Memory B cell (primary cell): Measurements from ENCODE around the gene MMP21.

ENCODE experiments used
- ATAC-seq: fragments of 150-1000 bp; cut with Tn5 transposase; 2 replicates; pipeline ENCODE4 v1.10.0; 2021; ENCODE audit warnings: low read depth, mild to moderate bottlenecking, moderate library complexity
- DNase-seq, 2 donors: peaks; one replicate each; pipeline ENCODE4 v3.0.0; 2022; ENCODE audit warnings: low spot score in 2 of 2
- H3K27ac Mint-ChIP-seq: one replicate; pipeline ENCODE4 v1.8.0; 2022; ENCODE audit warnings: mild to moderate bottlenecking, moderate library complexity, mixed read lengths
- H3K27me3 Mint-ChIP-seq: one replicate; pipeline ENCODE4 v1.8.0; 2022; ENCODE audit warnings: mixed read lengths
- H3K36me3 Mint-ChIP-seq: one replicate; pipeline ENCODE4 v1.8.0; 2022; ENCODE audit warnings: mild to moderate bottlenecking, mixed read lengths
- H3K4me1 Mint-ChIP-seq: one replicate; pipeline ENCODE4 v1.8.0; 2022; ENCODE audit warnings: mixed read lengths
- H3K4me3 Mint-ChIP-seq: one replicate; pipeline ENCODE4 v1.8.0; 2022; ENCODE audit warnings: mild to moderate bottlenecking, moderate library complexity, mixed read lengths
- H3K9me3 Mint-ChIP-seq: one replicate; pipeline ENCODE4 v1.8.0; 2022; ENCODE audit warnings: mixed read lengths

Gene MMP21

GRCh38 chr10:125762692-125763648 lies 12.7 kb downstream of the MMP21 start:
- H3K9me3 Mint-ChIP-seq: no peaks in the 10 kb centered on the region
- H3K4me1 Mint-ChIP-seq: no peaks in the 10 kb centered on the region
- H3K36me3 Mint-ChIP-seq: peaks cover 43% of the 10 kb centered on the region
- no peak overlapping the region for H3K4me3 Mint-ChIP-seq
- H3K27me3 Mint-ChIP-seq: no peaks in the 10 kb centered on the region
- no peak overlapping the region for H3K27ac Mint-ChIP-seq
- DNase-seq (no peak), ATAC-seq (no peak)

- no peaks in the 10 kb centered on the region for H3K9me3 Mint-ChIP-seq
- H3K4me3 Mint-ChIP-seq: no peak overlapping the region
- no peaks in the 10 kb centered on the region for H3K27me3 Mint-ChIP-seq
- H3K27ac Mint-ChIP-seq: no peak overlapping the region
- DNase-seq (no peak), ATAC-seq (no peak)
- peaks cover 49% of the 10 kb centered on the region for H3K36me3 Mint-ChIP-seq
- H3K4me1 Mint-ChIP-seq: no peaks in the 10 kb centered on the region
Observed at GRCh38 chr10:125761961-125762360, 13.7 kb downstream of the MMP21 start.

- DNase-seq (no peak), ATAC-seq (no peak)
- no peak overlapping the region for H3K4me3 Mint-ChIP-seq
- peaks cover 56% of the 10 kb centered on the region for H3K36me3 Mint-ChIP-seq
- no peaks in the 10 kb centered on the region for H3K27me3 Mint-ChIP-seq
- H3K9me3 Mint-ChIP-seq: no peaks in the 10 kb centered on the region
- H3K4me1 Mint-ChIP-seq: no peaks in the 10 kb centered on the region
- no peak overlapping the region for H3K27ac Mint-ChIP-seq
Observed at GRCh38 chr10:125757742-125758141, 17.9 kb downstream of the MMP21 start.

- ATAC-seq (no peak), DNase-seq (no peak)
- Mint-ChIP-seq H3K27me3 (no peaks in the 10 kb centered on the region), H3K9me3 (no peaks in the 10 kb centered on the region), H3K27ac (no peak overlapping the region), H3K36me3 (peaks cover 53% of the 10 kb centered on the region), H3K4me3 (no peak overlapping the region), H3K4me1 (no peaks in the 10 kb centered on the region)
Observed at GRCh38 chr10:125756853-125757487, 18.7 kb downstream of the MMP21 start.

- ATAC-seq (no peak), DNase-seq (no peak)
- H3K27me3 Mint-ChIP-seq: no peaks in the 10 kb centered on the region
- no peaks in the 10 kb centered on the region for H3K4me1 Mint-ChIP-seq
- no peak overlapping the region for H3K4me3 Mint-ChIP-seq
- H3K9me3 Mint-ChIP-seq: no peaks in the 10 kb centered on the region
- peak overlapping the region; percentile 7 for H3K27ac Mint-ChIP-seq
- H3K36me3 Mint-ChIP-seq: peaks cover 49% of the 10 kb centered on the region
Observed at GRCh38 chr10:125756196-125756595, 19.4 kb downstream of the MMP21 start.

- H3K4me1 Mint-ChIP-seq: no peaks in the 10 kb centered on the region
- peaks cover 54% of the 10 kb centered on the region for H3K36me3 Mint-ChIP-seq
- no peak overlapping the region for H3K4me3 Mint-ChIP-seq
- no peak for DNase-seq
- ATAC-seq: no peak
- no peaks in the 10 kb centered on the region for H3K27me3 Mint-ChIP-seq
- H3K9me3 Mint-ChIP-seq: no peaks in the 10 kb centered on the region
- no peak overlapping the region for H3K27ac Mint-ChIP-seq
Observed at GRCh38 chr10:125747417-125747816, 28.2 kb downstream of the MMP21 start.

GRCh38 chr10:125744909-125745308 lies 30.7 kb downstream of the MMP21 start:
- ATAC-seq: no peak
- Mint-ChIP-seq H3K4me1 (no peaks in the 10 kb centered on the region), H3K9me3 (no peaks in the 10 kb centered on the region), H3K4me3 (no peak overlapping the region), H3K27me3 (no peaks in the 10 kb centered on the region), H3K36me3 (peaks cover 62% of the 10 kb centered on the region), H3K27ac (no peak overlapping the region)
- no peak for DNase-seq

GRCh38 chr10:125742465-125742864 lies 33.2 kb downstream of the MMP21 start:
- H3K9me3 Mint-ChIP-seq: no peaks in the 10 kb centered on the region
- H3K4me1 Mint-ChIP-seq: no peaks in the 10 kb centered on the region
- no peaks in the 10 kb centered on the region for H3K27me3 Mint-ChIP-seq
- ATAC-seq (no peak), DNase-seq (no peak)
- no peak overlapping the region for H3K27ac Mint-ChIP-seq
- peaks cover 55% of the 10 kb centered on the region for H3K36me3 Mint-ChIP-seq
- no peak overlapping the region for H3K4me3 Mint-ChIP-seq

- no peak overlapping the region for H3K27ac Mint-ChIP-seq
- no peaks in the 10 kb centered on the region for H3K9me3 Mint-ChIP-seq
- DNase-seq: no peak
- peaks cover 58% of the 10 kb centered on the region for H3K36me3 Mint-ChIP-seq
- ATAC-seq: no peak
- H3K4me1 Mint-ChIP-seq: no peaks in the 10 kb centered on the region
- H3K4me3 Mint-ChIP-seq: no peak overlapping the region
- no peaks in the 10 kb centered on the region for H3K27me3 Mint-ChIP-seq
Observed at GRCh38 chr10:125739994-125740679, 35.5 kb downstream of the MMP21 start.

GRCh38 chr10:125738206-125738605 lies 37.4 kb downstream of the MMP21 start:
- Mint-ChIP-seq H3K4me3 (no peak overlapping the region), H3K27me3 (no peaks in the 10 kb centered on the region), H3K9me3 (no peaks in the 10 kb centered on the region), H3K4me1 (no peaks in the 10 kb centered on the region), H3K36me3 (peaks cover 52% of the 10 kb centered on the region), H3K27ac (no peak overlapping the region)
- ATAC-seq (no peak), DNase-seq (no peak)

- no peak overlapping the region for H3K4me3 Mint-ChIP-seq
- H3K4me1 Mint-ChIP-seq: no peaks in the 10 kb centered on the region
- peaks cover 48% of the 10 kb centered on the region for H3K36me3 Mint-ChIP-seq
- H3K9me3 Mint-ChIP-seq: no peaks in the 10 kb centered on the region
- no peak overlapping the region for H3K27ac Mint-ChIP-seq
- ATAC-seq (no peak), DNase-seq (no peak)
- H3K27me3 Mint-ChIP-seq: no peaks in the 10 kb centered on the region
Observed at GRCh38 chr10:125734823-125735222, 40.8 kb downstream of the MMP21 start.

GRCh38 chr10:125734148-125734547 lies 41.5 kb downstream of the MMP21 start:
- H3K27ac Mint-ChIP-seq: peak overlapping the region; percentile 35
- H3K36me3 Mint-ChIP-seq: peaks cover 42% of the 10 kb centered on the region
- DNase-seq (no peak), ATAC-seq (no peak)
- no peaks in the 10 kb centered on the region for H3K4me1 Mint-ChIP-seq
- H3K4me3 Mint-ChIP-seq: no peak overlapping the region
- H3K27me3 Mint-ChIP-seq: no peaks in the 10 kb centered on the region
- H3K9me3 Mint-ChIP-seq: no peaks in the 10 kb centered on the region

- Mint-ChIP-seq H3K9me3 (no peaks in the 10 kb centered on the region), H3K4me3 (no peak overlapping the region), H3K36me3 (peaks cover 39% of the 10 kb centered on the region), H3K4me1 (peaks cover 4% of the 10 kb centered on the region), H3K27ac (no peak overlapping the region), H3K27me3 (no peaks in the 10 kb centered on the region)
- ATAC-seq (no peak), DNase-seq (no peak)
Observed at GRCh38 chr10:125727436-125727835, 48.2 kb downstream of the MMP21 start.

- Mint-ChIP-seq H3K4me1 (peaks cover 4% of the 10 kb centered on the region), H3K36me3 (peaks cover 35% of the 10 kb centered on the region)
Observed at GRCh38 chr10:125726914-125727313, 48.7 kb downstream of the MMP21 start.

More at GRCh38 chr10:125726914-125727313, 48.7 kb downstream of the MMP21 start:
- DNase-seq (no peak), ATAC-seq (no peak)
- no peak overlapping the region for H3K27ac Mint-ChIP-seq
- H3K27me3 Mint-ChIP-seq: no peaks in the 10 kb centered on the region
- H3K4me3 Mint-ChIP-seq: no peak overlapping the region
- no peaks in the 10 kb centered on the region for H3K9me3 Mint-ChIP-seq
